MM.1S (cell line): ENCODE data around the gene CLEC19A.

Experiments
- DNase-seq: peaks from one replicate; pipeline ENCODE4 v3.0.0-alpha.2; 2015
- H2AFZ ChIP-seq: fragments of 300-600 bp; sonication (generic); 2 replicates; pipeline ENCODE4 v1.6.0; 2016; ENCODE audit warnings: antibody characterized with exemption, low read length
- H3F3A ChIP-seq: fragments of 300-600 bp; sonication (generic); 2 replicates; pipeline ENCODE4 v1.6.1; 2016; ENCODE audit warnings: mild to moderate bottlenecking, antibody characterized with exemption, low read length, moderate library complexity, mixed read lengths; ENCODE audit not compliant: insufficient read depth
- H3K27ac ChIP-seq: fragments of 300-600 bp; sonication (generic); 2 replicates; pipeline ENCODE4 v1.5.1; 2016; ENCODE audit warnings: mild to moderate bottlenecking, low read length
- H3K27me3 ChIP-seq: fragments of 300-600 bp; sonication (generic); replicated peaks from 2 replicates; pipeline ENCODE4 v1.6.0; 2016; ENCODE audit warnings: low read length; ENCODE audit not compliant: insufficient read depth
- H3K36me3 ChIP-seq: fragments of 300-600 bp; sonication (generic); replicated peaks from 2 replicates; pipeline ENCODE4 v1.6.1; 2016; ENCODE audit warnings: mild to moderate bottlenecking, low read length, mixed read lengths; ENCODE audit not compliant: insufficient read depth
- H3K4me1 ChIP-seq: fragments of 300-600 bp; sonication (generic); 2 replicates; pipeline ENCODE4 v1.6.1; 2016; ENCODE audit warnings: low read length, mixed read lengths
- H3K4me2 ChIP-seq: fragments of 300-600 bp; sonication (generic); 2 replicates; pipeline ENCODE4 v1.6.0; 2016; ENCODE audit warnings: low read depth, low read length
- H3K4me3 ChIP-seq: fragments of 300-600 bp; sonication (generic); 2 replicates; pipeline ENCODE4 v1.5.1; 2016; ENCODE audit warnings: low read length, mixed read lengths
- H3K79me2 ChIP-seq: fragments of 300-600 bp; sonication (generic); 2 replicates; pipeline ENCODE4 v1.6.1; 2016; ENCODE audit warnings: mixed run types, low read length, mixed read lengths
- H3K9ac ChIP-seq: fragments of 300-600 bp; sonication (generic); 2 replicates; pipeline ENCODE4 v1.6.1; 2016; ENCODE audit warnings: low read length, mixed read lengths
- H3K9me2 ChIP-seq: fragments of 300-600 bp; sonication (generic); replicated peaks from 2 replicates; pipeline ENCODE4 v1.6.1; 2016; ENCODE audit warnings: mild to moderate bottlenecking, low read length, mixed read lengths; ENCODE audit not compliant: insufficient read depth
- H3K9me3 ChIP-seq: fragments of 300-600 bp; sonication (generic); replicated peaks from 2 replicates; pipeline ENCODE4 v1.6.1; 2016; ENCODE audit warnings: mild to moderate bottlenecking, low read length, mixed read lengths; ENCODE audit not compliant: insufficient read depth
- H4K20me1 ChIP-seq: fragments of 300-600 bp; sonication (generic); 2 replicates; pipeline ENCODE4 v1.6.1; 2016; ENCODE audit warnings: mild to moderate bottlenecking, low read length, moderate library complexity, mixed read lengths; ENCODE audit not compliant: insufficient read depth
- CTCF ChIP-seq: fragments of 300-600 bp; sonication (generic); IDR thresholded peaks from 2 replicates; pipeline ENCODE4 v1.5.1; 2016; ENCODE audit warnings: antibody characterized with exemption, low read length, mixed read lengths
- EZH2 ChIP-seq: fragments of 300-600 bp; sonication (generic); optimal IDR thresholded peaks from 2 replicates; pipeline ENCODE3; 2017; ENCODE audit warnings: low read depth, mild to moderate bottlenecking, antibody characterized with exemption, low read length, mixed read lengths
- EZH2phosphoT487 ChIP-seq: fragments of 300-600 bp; sonication (generic); IDR thresholded peaks from 2 replicates; pipeline ENCODE4 v1.6.1; 2018; ENCODE audit warnings: antibody characterized with exemption, low read length

CLEC19A gene

GRCh38 chr16:19281246-19281645 lies 4.3 kb upstream of the CLEC19A start:
- no peaks in the 10 kb centered on the region for H4K20me1 ChIP-seq
- H3K27ac ChIP-seq, result no peak overlapping the region
- no peaks in the 10 kb centered on the region for H3K79me2 ChIP-seq
- H3K9ac ChIP-seq, result no peak overlapping the region
- H3F3A ChIP-seq, result no peaks in the 10 kb centered on the region
- H3K4me2 ChIP-seq, result no peak overlapping the region
- no peaks in the 10 kb centered on the region for H3K9me2 ChIP-seq
- no peaks in the 10 kb centered on the region for H3K36me3 ChIP-seq
- H3K4me3 ChIP-seq, result no peak overlapping the region
- H3K27me3 ChIP-seq, result no peaks in the 10 kb centered on the region
- TF ChIP-seq EZH2 (no peak), CTCF (no peak), EZH2phosphoT487 (no peak)
- no peaks in the 10 kb centered on the region for H3K9me3 ChIP-seq
- H3K4me1 ChIP-seq, result no peaks in the 10 kb centered on the region
- DNase-seq, result no peak
- H2AFZ ChIP-seq, result no peak overlapping the region

- no peak for DNase-seq
- no peaks in the 10 kb centered on the region for H4K20me1 ChIP-seq
- no peak for TF ChIP-seq EZH2phosphoT487
- TF ChIP-seq EZH2, result no peak
- TF ChIP-seq CTCF, result no peak
Measured at GRCh38 chr16:19282101-19282500, 3.4 kb upstream of the CLEC19A start.

DNA sequence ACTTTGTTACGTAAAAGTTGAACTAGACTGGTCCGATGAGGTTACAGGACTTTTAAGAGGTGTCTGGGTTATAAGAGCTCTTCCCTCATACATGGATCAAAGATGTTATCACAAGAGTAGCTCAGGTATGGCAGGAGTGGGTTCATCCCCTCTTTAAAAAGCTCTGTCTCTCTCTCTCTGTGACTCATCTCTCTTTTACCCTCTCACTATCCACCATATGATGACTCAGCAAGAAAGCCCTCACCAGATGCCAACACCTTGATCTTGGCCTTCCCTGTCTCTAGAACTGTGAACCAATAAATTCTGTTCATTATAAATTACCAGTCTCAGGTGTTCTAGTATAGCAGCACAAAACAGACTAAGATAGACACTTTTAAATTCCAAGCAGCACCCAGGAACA lies 1.9 kb upstream of the CLEC19A start:
- H3K4me2 ChIP-seq, result no peak overlapping the region
- DNase-seq, result no peak
- no peaks in the 10 kb centered on the region for H3K9me2 ChIP-seq
- H3F3A ChIP-seq, result no peaks in the 10 kb centered on the region
- H3K9me3 ChIP-seq, result no peaks in the 10 kb centered on the region
- H3K9ac ChIP-seq, result no peak overlapping the region
- no peak for TF ChIP-seq EZH2
- no peak for TF ChIP-seq CTCF
- no peak for TF ChIP-seq EZH2phosphoT487
- H2AFZ ChIP-seq, result no peak overlapping the region
- no peak overlapping the region for H3K27ac ChIP-seq
- no peaks in the 10 kb centered on the region for H3K79me2 ChIP-seq
- no peaks in the 10 kb centered on the region for H3K27me3 ChIP-seq
- no peaks in the 10 kb centered on the region for H3K4me1 ChIP-seq
- no peaks in the 10 kb centered on the region for H3K36me3 ChIP-seq
- H3K4me3 ChIP-seq, result no peak overlapping the region
- no peaks in the 10 kb centered on the region for H4K20me1 ChIP-seq

More at GRCh38 chr16:19282101-19282500, 3.4 kb upstream of the CLEC19A start:
- no peaks in the 10 kb centered on the region for H3F3A ChIP-seq
- no peaks in the 10 kb centered on the region for H3K36me3 ChIP-seq
- H3K27ac ChIP-seq, result no peak overlapping the region
- H3K4me2 ChIP-seq, result no peak overlapping the region
- no peaks in the 10 kb centered on the region for H3K4me1 ChIP-seq
- H3K27me3 ChIP-seq, result no peaks in the 10 kb centered on the region
- no peak overlapping the region for H2AFZ ChIP-seq
- H3K9me2 ChIP-seq, result no peaks in the 10 kb centered on the region
- H3K9me3 ChIP-seq, result no peaks in the 10 kb centered on the region
- no peak overlapping the region for H3K9ac ChIP-seq
- H3K79me2 ChIP-seq, result no peaks in the 10 kb centered on the region
- no peak overlapping the region for H3K4me3 ChIP-seq
